CD4-positive, CD25-positive, alpha-beta regulatory T cell (primary cell): ENCODE measurements around the gene SLC35F6. TPM values are rescaled to one million over a fixed set of nuclear protein-coding genes. Genes with fewer than 3 reads are reported as not detected.

Source experiments
- ATAC-seq, 2 donors: fragments of 150-1000 bp; cut with Tn5 transposase; one replicate each; pipeline ENCODE4 v1.10.0; 2021; ENCODE audit warnings: low read depth in 2 of 2, moderate number of reproducible peaks in 2 of 2, moderate library complexity in 1 of 2
- DNase-seq, 3 donors: peaks; one replicate each; pipeline versions ENCODE4 v3.0.0 to v3.0.0-alpha.2; 2012 to 2022; ENCODE audit warnings: mixed read lengths in 1 of 3
- H3K27ac ChIP-seq: one replicate; pipeline ENCODE4 v1.7.0; 2013; ENCODE audit warnings: mild to moderate bottlenecking, low read length; ENCODE audit not compliant: insufficient read depth, poor library complexity, severe bottlenecking
- H3K27me3 ChIP-seq: one replicate; pipeline ENCODE4 v1.7.0; 2013; ENCODE audit warnings: low read length; ENCODE audit not compliant: control insufficient read depth, insufficient read depth
- H3K36me3 ChIP-seq: one replicate; pipeline ENCODE4 v1.7.0; 2013; ENCODE audit warnings: mild to moderate bottlenecking, low read length, moderate library complexity; ENCODE audit not compliant: control insufficient read depth, insufficient read depth
- H3K4me1 ChIP-seq: 2 replicates; pipeline ENCODE4 v1.7.0; 2013; ENCODE audit warnings: mild to moderate bottlenecking, low read length; ENCODE audit not compliant: insufficient read depth, control insufficient read depth, poor library complexity, severe bottlenecking
- H3K4me3 ChIP-seq: one replicate; pipeline ENCODE4 v1.7.0; 2013; ENCODE audit warnings: low read depth, mild to moderate bottlenecking, low read length, moderate library complexity
- H3K9me3 ChIP-seq, 2 experiments: 1 replicate in 1 of 2; 2 replicates in 1 of 2; pipeline ENCODE4 v1.7.0; 2013; ENCODE audit warnings: low read length in 2 of 2, mild to moderate bottlenecking in 1 of 2, moderate library complexity in 1 of 2; ENCODE audit not compliant: control insufficient read depth in 2 of 2
- H3K27ac Mint-ChIP-seq, 3 donors: one replicate each; pipeline ENCODE4 v1.8.0; 2020 to 2022; ENCODE audit warnings: mild to moderate bottlenecking in 3 of 3, mixed read lengths in 3 of 3, moderate library complexity in 2 of 3
- H3K27me3 Mint-ChIP-seq: one replicate; pipeline ENCODE4 v1.8.0; 2022; ENCODE audit warnings: mild to moderate bottlenecking, mixed read lengths
- H3K36me3 Mint-ChIP-seq: one replicate; pipeline ENCODE4 v1.8.0; 2020; ENCODE audit warnings: mixed read lengths
- H3K4me1 Mint-ChIP-seq, 4 donors: one replicate each; pipeline ENCODE4 v1.8.0; 2020 to 2022; ENCODE audit warnings: mixed read lengths in 4 of 4, mild to moderate bottlenecking in 1 of 4
- H3K4me3 Mint-ChIP-seq, 4 donors: one replicate each; pipeline ENCODE4 v1.8.0; 2020 to 2022; ENCODE audit warnings: mild to moderate bottlenecking in 4 of 4, mixed read lengths in 4 of 4, moderate library complexity in 3 of 4
- H3K9me3 Mint-ChIP-seq, 7 donors: one replicate each; pipeline ENCODE4 v1.8.0; 2020 to 2022; ENCODE audit warnings: mixed read lengths in 7 of 7, mild to moderate bottlenecking in 3 of 7, moderate library complexity in 2 of 7
- polyA plus RNA-seq, 4 donors: library from polyadenylated mRNA; unstranded; fragments of 300-500 nt; fragmentation: Illumina TruSeq; gene quantifications; one replicate each; pipeline ENCODE4 v1.2.3, GENCODE V29; 2021
- total RNA-seq: library from RNA; stranded (reverse); gene quantifications from one replicate; pipeline ENCODE4 v1.2.3, GENCODE V29; 2022

The SLC35F6 gene
- total and polyA plus RNA-seq, 5 donors from 2014 or later, result 5.7 to 21.2 (median 7.9) TPM

- H3K4me3 Mint-ChIP-seq, result peak overlapping the region in 2 of 4 donors; percentile 57 to 72
Measured at GRCh38 chr2:26782876-26783704, 19.0 kb downstream of the SLC35F6 start.

GRCh38 chr2:26784570-26785234 lies 20.6 kb downstream of the SLC35F6 start:
- Histone ChIP-seq H3K27me3 (no peaks in the 10 kb centered on the region), H3K27ac (peak overlapping the region; percentile 72), H3K4me3 (peak overlapping the region; percentile 96), H3K36me3 (peaks cover 15% of the 10 kb centered on the region), H3K4me1 (peaks cover 15% of the 10 kb centered on the region), H3K9me3 (no peaks in the 10 kb centered on the region)
- no peak for DNase-seq
- Mint-ChIP-seq H3K4me1 (peaks cover 5 to 33% (median 20%) of the 10 kb centered on the region in 4 donors), H3K9me3 (no peaks in the 10 kb centered on the region), H3K27ac (peak overlapping the region in 2 of 3 donors; percentile 92 to 96), H3K4me3 (peak overlapping the region; percentile 88 to 94 (median 90)), H3K27me3 (peaks cover 5% of the 10 kb centered on the region), H3K36me3 (peaks cover 12% of the 10 kb centered on the region)
- no peak for ATAC-seq

More at GRCh38 chr2:26782876-26783704, 19.0 kb downstream of the SLC35F6 start:
- Mint-ChIP-seq H3K27me3 (peaks cover 5% of the 10 kb centered on the region), H3K27ac (peak overlapping the region in 1 of 3 donors; percentile 32), H3K36me3 (peaks cover 21% of the 10 kb centered on the region), H3K9me3 (no peaks in the 10 kb centered on the region), H3K4me1 (peaks cover 0 to 21% (median 14%) of the 10 kb centered on the region in 4 donors)
- Histone ChIP-seq H3K27ac (no peak overlapping the region), H3K9me3 (no peaks in the 10 kb centered on the region), H3K4me3 (no peak overlapping the region), H3K4me1 (peaks cover 15% of the 10 kb centered on the region), H3K27me3 (no peaks in the 10 kb centered on the region), H3K36me3 (peaks cover 28% of the 10 kb centered on the region)
- ATAC-seq (no peak), DNase-seq (no peak)

GRCh38 chr2:26785431-26786206 lies 21.5 kb downstream of the SLC35F6 start, which contains the start of gene CENPA:
Gene CENPA, plus strand, starts transcription at chr2:26786056. Its CDS starts 141 bp downstream, at chr2:26786197.
- H3K36me3 Mint-ChIP-seq, result peaks cover 6% of the 10 kb centered on the region
- H3K4me3 Mint-ChIP-seq, result peak within 1 kb of the TSS; percentile 88 to 94 (median 90)
- peak within 1 kb of the TSS; percentile 72 for H3K27ac ChIP-seq
- H3K4me1 ChIP-seq, result peaks cover 15% of the 10 kb centered on the region
- peaks cover 5% of the 10 kb centered on the region for H3K27me3 Mint-ChIP-seq
- peak; percentile 93 to 99 (median 97) for DNase-seq
- peaks cover 5 to 36% (median 22%) of the 10 kb centered on the region in 4 donors for H3K4me1 Mint-ChIP-seq
- peak within 1 kb of the TSS in 2 of 3 donors; percentile 92 to 96 for H3K27ac Mint-ChIP-seq
- H3K4me3 ChIP-seq, result peak within 1 kb of the TSS; percentile 96
- peak; percentile 99 to 100 for ATAC-seq
- peaks cover 0 to under 1% (median 0%) of the 10 kb centered on the region in 7 donors for H3K9me3 Mint-ChIP-seq
- no peaks in the 10 kb centered on the region for H3K9me3 ChIP-seq
- H3K27me3 ChIP-seq, result no peaks in the 10 kb centered on the region
- H3K36me3 ChIP-seq, result peaks cover 7% of the 10 kb centered on the region

GRCh38 chr2:26786207-26787028 lies 22.3 kb downstream of the SLC35F6 start:
- H3K36me3 Mint-ChIP-seq, result peaks cover 2% of the 10 kb centered on the region
- peak overlapping the region; percentile 87 to 94 (median 89) for H3K4me3 Mint-ChIP-seq
- Histone ChIP-seq H3K4me3 (peak overlapping the region; percentile 80), H3K9me3 (no peaks in the 10 kb centered on the region), H3K27me3 (no peaks in the 10 kb centered on the region), H3K4me1 (peaks cover 15% of the 10 kb centered on the region), H3K27ac (peak overlapping the region; percentile 14), H3K36me3 (no peaks in the 10 kb centered on the region)
- H3K4me1 Mint-ChIP-seq, result peaks cover 5 to 36% (median 22%) of the 10 kb centered on the region in 4 donors
- peaks cover 0 to 6% (median 0%) of the 10 kb centered on the region in 7 donors for H3K9me3 Mint-ChIP-seq
- peaks cover 4% of the 10 kb centered on the region for H3K27me3 Mint-ChIP-seq
- peak in 2 of 3 donors; percentile 22 to 39 for DNase-seq
- no peak for ATAC-seq
- H3K27ac Mint-ChIP-seq, result peak overlapping the region in 2 of 3 donors; percentile 89 to 91

- Mint-ChIP-seq H3K27ac (no peak overlapping the region), H3K36me3 (no peaks in the 10 kb centered on the region), H3K9me3 (peaks cover 0 to 6% (median 0%) of the 10 kb centered on the region in 7 donors), H3K4me3 (no peak overlapping the region), H3K27me3 (no peaks in the 10 kb centered on the region), H3K4me1 (peaks cover 3 to 24% (median 12%) of the 10 kb centered on the region in 4 donors)
- Histone ChIP-seq H3K36me3 (no peaks in the 10 kb centered on the region), H3K27ac (no peak overlapping the region), H3K4me1 (no peaks in the 10 kb centered on the region), H3K4me3 (no peak overlapping the region), H3K27me3 (no peaks in the 10 kb centered on the region), H3K9me3 (no peaks in the 10 kb centered on the region)
- ATAC-seq, result no peak
- DNase-seq, result no peak
Measured at GRCh38 chr2:26792720-26793119, 28.6 kb downstream of the SLC35F6 start.

GRCh38 chr2:26793518-26793917 lies 29.4 kb downstream of the SLC35F6 start:
- H3K27ac Mint-ChIP-seq, result no peak overlapping the region
- Histone ChIP-seq H3K9me3 (no peaks in the 10 kb centered on the region), H3K27ac (no peak overlapping the region), H3K4me1 (no peaks in the 10 kb centered on the region), H3K36me3 (no peaks in the 10 kb centered on the region), H3K27me3 (no peaks in the 10 kb centered on the region), H3K4me3 (no peak overlapping the region)
- H3K4me1 Mint-ChIP-seq, result peaks cover 0 to 16% (median 6%) of the 10 kb centered on the region in 4 donors
- ATAC-seq (no peak), DNase-seq (no peak)
- H3K27me3 Mint-ChIP-seq, result no peaks in the 10 kb centered on the region
- no peaks in the 10 kb centered on the region for H3K36me3 Mint-ChIP-seq
- H3K9me3 Mint-ChIP-seq, result peaks cover 0 to 6% (median 0%) of the 10 kb centered on the region in 7 donors
- H3K4me3 Mint-ChIP-seq, result no peak overlapping the region
